ENCODE results near the gene PLEKHG4B. TPM values are rescaled to one million over a fixed set of nuclear protein-coding genes. Genes with fewer than 3 reads are reported as not detected.
A peak's percentile ranks its signal among the peaks of the same experiment; 100 is the strongest.

Gene PLEKHG4B
- total RNA-seq, 1 donor from 2014 or later, result 0.15 TPM

DNA sequence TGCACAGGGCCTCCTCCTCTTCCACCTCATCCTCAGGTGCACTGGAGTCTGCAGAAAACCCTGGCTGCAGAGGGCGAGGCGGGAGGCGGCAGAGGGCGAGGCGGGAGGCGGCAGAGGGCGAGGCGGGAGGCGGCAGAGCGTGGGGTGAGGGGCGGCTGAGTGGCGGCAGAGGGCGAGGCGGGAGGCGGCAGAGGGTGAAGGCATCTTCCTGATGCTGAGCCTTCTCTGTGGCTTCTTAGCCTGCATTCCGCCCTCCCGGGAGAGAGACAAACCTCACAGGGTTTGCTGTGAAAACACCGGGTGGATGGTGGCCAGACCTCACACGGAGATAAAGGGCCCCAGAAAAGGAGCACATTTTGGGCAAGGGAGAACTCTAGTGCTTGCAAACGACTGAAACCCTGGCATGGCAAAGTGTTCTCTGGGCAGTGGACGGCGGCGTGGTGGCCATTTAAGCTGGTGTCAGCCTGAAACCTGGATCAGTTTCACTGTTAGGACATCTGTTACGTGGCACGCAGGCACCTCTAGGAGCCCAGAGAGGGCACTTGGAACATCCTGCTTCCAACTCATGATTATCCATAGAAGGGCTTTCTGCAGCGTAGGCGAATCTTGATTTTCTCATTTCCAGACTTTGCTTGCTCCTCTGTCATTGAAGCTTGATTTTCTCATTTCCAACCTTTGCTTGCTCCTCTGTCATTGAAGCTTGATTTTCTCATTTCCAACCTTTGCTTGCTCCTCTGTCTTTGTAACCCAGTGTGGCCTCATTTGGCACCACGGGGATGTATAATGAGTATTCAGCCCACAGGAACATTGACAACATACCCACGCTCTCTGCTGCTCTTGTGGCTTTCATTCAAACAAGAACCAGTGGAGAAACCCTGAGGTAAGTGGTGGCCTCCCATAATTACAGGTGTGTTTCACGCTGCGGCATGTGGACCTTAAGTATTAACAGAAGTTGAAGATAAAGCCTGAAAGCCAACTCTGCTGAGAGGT is 16.3 kb upstream of the PLEKHG4B start:
- DNase-seq (ENCODE audit: low read depth), result no peak

DNA sequence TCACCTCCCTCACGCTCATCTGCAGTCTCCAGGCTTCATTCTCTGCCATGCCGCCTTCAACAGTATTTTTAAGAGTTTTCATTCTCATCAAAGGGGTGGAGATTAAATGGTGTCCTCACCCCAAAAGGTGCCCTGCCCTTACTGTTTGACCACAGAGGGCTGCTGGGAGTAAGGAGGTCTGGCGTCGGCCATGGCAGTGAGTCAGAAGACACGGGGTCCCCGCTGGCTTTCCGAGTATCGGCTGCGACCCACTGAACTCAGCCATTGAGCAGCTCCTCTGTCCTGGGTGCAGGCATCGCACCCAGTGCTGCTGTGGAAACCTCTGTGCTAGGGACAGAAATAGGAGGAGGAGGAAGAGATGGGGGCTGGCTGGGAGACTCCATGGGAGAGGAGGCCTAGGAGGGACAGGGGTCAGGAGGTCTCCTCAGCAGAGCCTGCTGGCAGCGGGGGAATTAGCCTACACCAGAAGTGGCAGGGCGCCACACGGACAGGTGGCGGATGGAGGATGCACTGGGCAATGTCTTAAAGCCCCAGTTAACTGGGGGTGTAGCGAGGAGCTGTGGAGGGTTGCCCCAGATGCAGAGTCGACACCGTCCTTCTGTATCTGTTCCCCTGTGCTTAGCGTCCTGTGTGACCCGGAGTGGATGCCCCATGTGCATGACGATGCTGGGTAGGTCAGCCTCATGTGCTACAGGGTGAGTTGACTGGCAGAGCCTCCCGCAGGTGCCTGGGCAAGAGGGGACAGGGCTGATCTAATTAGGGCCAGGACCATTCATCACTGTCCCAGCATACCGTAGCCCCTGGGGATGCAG is 15.4 kb upstream of the PLEKHG4B start:
- no peak for DNase-seq (ENCODE audit: low read depth)

DNA sequence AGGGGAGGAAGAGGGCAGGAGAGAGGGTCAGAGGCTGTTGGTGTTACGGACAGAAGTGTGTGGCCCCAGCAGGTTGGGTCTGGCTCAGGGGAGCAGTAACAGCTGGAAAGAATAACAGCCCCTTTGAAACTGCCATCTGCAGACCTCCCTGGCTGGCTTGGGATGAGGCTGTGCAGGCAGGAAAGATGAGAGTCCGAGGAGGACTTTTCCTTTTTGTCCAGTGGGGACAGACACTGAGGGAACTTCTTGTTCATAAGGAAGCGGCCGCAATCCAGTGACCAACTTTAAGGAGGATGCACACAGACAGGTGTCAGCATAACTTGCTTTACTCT is 14.8 kb upstream of the PLEKHG4B start:
- DNase-seq (ENCODE audit: low read depth), result no peak

- no peak for DNase-seq (ENCODE audit: low read depth)
Measured at GRCh38 chr5:77546-77945, 14.4 kb upstream of the PLEKHG4B start.

- no peak for DNase-seq (ENCODE audit: low read depth)
Measured at GRCh38 chr5:77957-78804, 13.8 kb upstream of the PLEKHG4B start.

DNA sequence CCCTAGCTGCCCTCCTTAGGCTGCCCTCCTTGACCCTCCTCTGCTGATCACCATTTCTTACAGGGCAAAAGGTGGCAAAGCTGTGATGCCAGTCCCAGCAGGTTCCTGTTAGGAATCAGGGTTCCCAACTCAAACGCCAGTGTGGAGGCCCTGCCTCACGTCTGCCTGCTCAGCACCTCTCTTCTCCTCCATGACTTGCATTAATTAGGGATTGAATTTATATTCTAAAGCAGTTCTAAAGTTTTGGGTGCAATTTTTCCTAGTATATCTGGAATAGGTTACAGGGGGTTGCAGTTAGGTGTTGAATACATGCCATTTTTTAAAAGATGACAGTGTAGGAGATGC is 13.2 kb upstream of the PLEKHG4B start:
- no peak for DNase-seq (ENCODE audit: low read depth)

DNA sequence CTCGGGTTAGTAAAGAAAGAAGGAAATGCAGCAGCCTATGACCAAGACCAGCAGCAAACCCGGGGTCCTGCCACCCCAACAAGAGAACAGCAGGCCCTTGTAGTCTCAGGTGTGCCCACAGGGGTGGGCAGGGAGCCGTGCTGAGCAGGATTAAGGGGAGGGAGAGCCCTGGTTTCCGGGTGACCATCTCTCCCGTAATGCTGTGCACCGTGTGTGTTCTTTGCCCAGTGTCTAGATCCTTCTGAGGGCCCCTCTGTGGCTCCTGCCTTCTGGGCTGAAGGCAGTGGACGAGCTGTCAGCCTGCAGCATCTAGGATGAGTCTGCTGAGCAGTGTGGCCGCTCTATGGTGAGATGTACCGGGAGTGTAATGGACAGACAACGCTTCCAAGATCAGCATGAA is 12.7 kb upstream of the PLEKHG4B start:
- no peak for DNase-seq (ENCODE audit: low read depth)

GRCh38 chr5:79821-80220 is 12.1 kb upstream of the PLEKHG4B start:
- DNase-seq (ENCODE audit: low read depth), result no peak

DNA sequence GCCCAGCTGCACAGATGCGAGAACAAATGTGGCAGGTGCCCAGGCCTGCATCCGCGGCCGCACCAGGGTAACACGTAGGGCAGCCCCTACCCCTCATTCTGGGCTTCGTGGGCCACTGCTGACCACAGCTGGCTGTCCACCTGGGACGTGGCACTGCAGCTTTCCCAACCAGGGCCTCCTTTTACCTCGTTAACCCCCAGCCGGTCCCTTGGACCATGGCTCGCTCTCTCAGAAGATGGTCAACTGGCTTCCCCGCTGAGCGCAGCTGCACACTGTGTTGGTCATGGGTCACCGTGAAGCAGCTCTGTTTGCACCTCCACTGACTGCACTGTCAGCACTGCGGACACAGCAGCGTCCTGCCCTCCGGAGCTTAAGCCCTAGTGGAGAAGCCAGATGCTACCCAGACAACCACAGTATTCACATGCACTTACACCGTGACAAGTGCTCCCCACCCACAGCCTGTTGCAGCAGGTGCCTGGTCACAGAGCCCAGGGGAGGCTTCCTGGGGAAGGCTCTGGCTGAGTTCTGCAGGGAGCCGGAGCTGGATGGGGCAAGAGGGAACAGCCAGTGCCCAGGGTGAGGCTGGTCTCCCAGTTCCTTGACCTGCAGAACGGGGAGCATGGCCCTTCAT is 10.5 kb upstream of the PLEKHG4B start:
- DNase-seq (ENCODE audit: low read depth), result no peak

DNA sequence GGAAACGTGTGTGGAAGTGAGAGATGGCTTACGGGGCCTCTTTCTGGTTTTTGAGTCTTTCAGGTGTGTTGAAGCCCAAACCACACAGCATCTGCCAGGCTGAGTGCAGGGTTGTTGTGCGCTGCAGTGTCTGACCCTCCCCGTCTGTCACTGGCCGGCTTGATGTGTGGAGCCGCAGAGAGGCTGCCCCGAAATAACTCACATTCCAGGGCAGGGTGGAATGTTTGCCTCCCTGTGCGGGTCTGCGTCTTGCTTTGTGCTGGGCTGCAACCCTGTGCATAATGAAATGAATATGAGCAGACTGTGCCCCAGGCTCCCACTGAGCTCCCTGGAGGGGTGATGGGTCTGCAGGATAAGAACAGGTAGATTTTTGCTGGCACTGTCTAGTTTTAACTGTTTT is 9.9 kb upstream of the PLEKHG4B start:
- DNase-seq (ENCODE audit: low read depth), result peak; percentile 9

- DNase-seq (ENCODE audit: low read depth), result no peak
Measured at GRCh38 chr5:82570-82969, 9.4 kb upstream of the PLEKHG4B start.

DNA sequence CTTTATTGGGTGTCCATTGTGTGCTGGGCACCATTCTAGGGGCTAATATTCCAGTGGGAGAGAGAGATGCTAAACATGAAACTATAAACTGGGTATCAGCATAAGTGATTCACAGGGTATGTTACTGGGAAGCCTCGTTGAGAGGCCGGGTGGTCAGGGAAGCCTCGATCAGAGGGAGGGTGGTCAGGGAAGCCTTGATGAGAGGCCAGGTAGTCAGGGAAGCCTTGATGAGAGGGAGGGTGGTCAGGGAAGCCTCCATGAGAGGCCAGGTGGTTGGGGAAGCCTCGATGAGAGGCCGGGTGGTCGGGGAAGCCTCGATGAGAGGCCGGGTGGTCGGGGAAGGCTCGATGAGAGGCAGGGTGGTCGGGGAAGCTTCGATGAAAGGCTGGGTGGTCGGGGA is 8.9 kb upstream of the PLEKHG4B start:
- no peak for DNase-seq (ENCODE audit: low read depth)

- DNase-seq (ENCODE audit: low read depth), result no peak
Measured at GRCh38 chr5:85334-85995, 6.5 kb upstream of the PLEKHG4B start.

DNA sequence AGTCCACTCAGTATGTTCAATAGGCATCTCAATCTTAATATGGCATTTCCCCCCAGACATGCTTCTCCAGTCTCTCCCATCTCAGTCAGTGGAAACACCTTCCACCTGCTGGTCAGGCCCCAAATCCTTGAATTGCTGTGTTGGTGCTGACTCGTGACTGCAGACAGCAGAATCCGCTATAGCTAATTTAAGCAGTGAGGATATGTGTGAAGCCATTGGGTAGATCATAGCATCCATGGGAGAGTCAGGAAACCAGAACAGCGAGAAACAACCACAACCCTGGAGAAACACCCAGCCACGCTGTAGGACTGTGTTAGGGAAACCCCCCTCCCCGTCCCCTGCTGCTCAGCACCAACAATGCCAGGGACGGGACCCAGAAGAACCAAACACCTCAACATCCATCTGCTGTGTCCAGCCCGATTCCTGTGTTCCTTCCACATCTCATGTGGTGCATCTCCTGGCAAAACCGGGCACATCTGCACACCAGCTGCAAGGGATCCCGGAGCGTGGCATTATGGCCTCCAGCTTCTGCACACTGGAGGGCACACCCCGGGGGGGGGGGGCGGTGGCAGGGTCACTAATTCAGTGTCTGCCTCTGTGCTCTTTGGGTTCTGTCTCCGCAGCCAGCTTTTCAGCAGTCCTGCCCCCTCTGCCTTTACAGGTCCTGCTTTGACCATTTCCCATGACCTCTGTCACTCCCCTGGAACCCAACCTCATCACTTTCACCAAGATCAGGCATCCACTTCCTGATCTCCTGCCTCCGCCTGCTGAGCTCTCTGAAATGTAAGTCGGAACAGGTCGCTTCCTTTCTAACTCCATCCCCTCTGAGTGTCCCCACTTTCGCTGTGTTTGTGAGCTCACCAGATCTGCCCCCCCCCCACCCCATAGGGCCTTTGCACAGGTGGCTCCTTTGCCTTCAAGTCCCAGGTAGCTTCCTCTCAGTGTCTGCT is 2.4 kb upstream of the PLEKHG4B start:
- DNase-seq (ENCODE audit: low read depth), result no peak

- peak; percentile 4 for DNase-seq (ENCODE audit: low read depth)
Measured at GRCh38 chr5:90590-91547, 1.1 kb upstream of the PLEKHG4B start.

- DNase-seq (ENCODE audit: low read depth), result no peak
Measured at GRCh38 chr5:92401-93220, 643 bp downstream of the PLEKHG4B start.

- no peak for DNase-seq (ENCODE audit: low read depth)
Measured at GRCh38 chr5:93221-93980, 1.4 kb downstream of the PLEKHG4B start.
